H1 (cell line): ENCODE data around the gene TEDDM1. TPM values are rescaled to one million over a fixed set of nuclear protein-coding genes. Genes with fewer than 3 reads are reported as not detected.

Experiments used
- CTCF ChIA-PET: fragments of 300-600 bp; sonication (Branson Sonifier 250); formaldehyde crosslinking; loops from one replicate; lab custom pipeline; 2021; ENCODE audit not compliant: partially characterized antibody; lab: Charles Lee
- POLR2A ChIA-PET: fragments of 300-600 bp; sonication (Branson Sonifier 250); formaldehyde crosslinking; loops from one replicate; lab custom pipeline; 2021; ENCODE audit warnings: inconsistent platforms; ENCODE audit not compliant: partially characterized antibody; lab: Charles Lee
- DNase-seq, 2 experiments: peaks; one replicate each; pipeline versions ENCODE4 v3.0.0 to v3.0.0-alpha.2; 2010 to 2022; ENCODE audit warnings: low spot score in 2 of 2, low read depth in 1 of 2, mixed read lengths in 1 of 2
- FAIRE-seq: peaks from 2 replicates; lab custom pipeline; 2011; peaks lifted over from hg19 to GRCh38; lab: Jason Lieb, UNC
- H2AFZ ChIP-seq: 2 replicates; pipeline ENCODE4 v1.8.1; 2012; ENCODE audit warnings: low read length, inconsistent platforms
- H2AK5ac ChIP-seq: 2 replicates; pipeline ENCODE4 v1.6.1; 2013; ENCODE audit warnings: low read depth, low read length
- H2BK120ac ChIP-seq: replicated peaks from 2 replicates; pipeline ENCODE3; 2013; ENCODE audit warnings: low read depth, low read length, inconsistent platforms
- H2BK12ac ChIP-seq: 2 replicates; pipeline ENCODE4 v1.6.1; 2013; ENCODE audit warnings: low read depth, low read length
- H2BK15ac ChIP-seq: 2 replicates; pipeline ENCODE4 v1.6.1; 2013; ENCODE audit warnings: low read length
- H2BK20ac ChIP-seq: 2 replicates; pipeline ENCODE4 v1.6.1; 2013; ENCODE audit warnings: low read length
- H2BK5ac ChIP-seq: 2 replicates; pipeline ENCODE4 v1.6.1; 2013; ENCODE audit warnings: low read depth, low read length
- H3K14ac ChIP-seq: 2 replicates; pipeline ENCODE4 v1.6.1; 2013; ENCODE audit warnings: inconsistent platforms; ENCODE audit not compliant: insufficient read length
- H3K18ac ChIP-seq: 2 replicates; pipeline ENCODE4 v1.6.1; 2013; ENCODE audit warnings: low read length; ENCODE audit errors: extremely low read depth
- H3K23ac ChIP-seq: 2 replicates; pipeline ENCODE4 v1.6.1; 2013; ENCODE audit warnings: inconsistent platforms; ENCODE audit not compliant: insufficient read length
- H3K23me2 ChIP-seq: 2 replicates; pipeline ENCODE4 v1.6.1; 2013; ENCODE audit warnings: low read depth, low read length
- H3K27ac ChIP-seq: 2 replicates; pipeline ENCODE4 v1.6.1; 2011; ENCODE audit warnings: low read depth, low read length, inconsistent platforms
- H3K27me3 ChIP-seq, 4 experiments: replicated peaks in 1 of 4; 1 replicate in 1 of 4; 2 replicates in 3 of 4; pipeline versions ENCODE4 v1.6.1 to v1.8.1; 2011 to 2013; ENCODE audit warnings: low read length in 3 of 4, mild to moderate bottlenecking in 3 of 4, inconsistent platforms in 2 of 4, mixed read lengths in 2 of 4, moderate library complexity in 1 of 4; ENCODE audit not compliant: control insufficient read depth in 3 of 4, insufficient read depth in 3 of 4; ENCODE audit errors: extremely low read depth in 1 of 4
- H3K36me3 ChIP-seq, 4 experiments: 2 replicates each; pipeline versions ENCODE4 v1.6.1 to v1.8.1; 2011 to 2013; ENCODE audit warnings: mild to moderate bottlenecking in 4 of 4, low read length in 3 of 4, moderate library complexity in 2 of 4, control low read depth in 1 of 4, inconsistent platforms in 1 of 4; ENCODE audit not compliant: insufficient read depth in 4 of 4, control insufficient read depth in 2 of 4
- H3K4ac ChIP-seq: replicated peaks from 2 replicates; pipeline ENCODE3; 2013; ENCODE audit warnings: low read length, low read depth, mixed read lengths, inconsistent platforms; ENCODE audit not compliant: insufficient read length
- H3K4me1 ChIP-seq, 4 experiments: replicated peaks in 1 of 4; 1 replicate in 1 of 4; 2 replicates in 3 of 4; pipeline versions ENCODE4 v1.6.1 to v1.8.1; 2011 to 2013; ENCODE audit warnings: low read length in 3 of 4, inconsistent platforms in 2 of 4, mixed read lengths in 1 of 4; ENCODE audit not compliant: insufficient read depth in 4 of 4, control insufficient read depth in 3 of 4
- H3K4me2 ChIP-seq, 2 experiments: 2 replicates each; pipeline versions ENCODE4 v1.6.1 to v1.8.1; 2011 to 2013; ENCODE audit warnings: low read depth in 2 of 2, low read length in 2 of 2, control low read depth in 1 of 2, inconsistent platforms in 1 of 2, mild to moderate bottlenecking in 1 of 2; ENCODE audit not compliant: insufficient read depth in 1 of 2
- H3K4me3 ChIP-seq, 4 experiments: fragments of 200-600, 300-600 bp in 1 of 4; sonication (generic), shearing (Covaris generic), sonication (Bioruptor Twin) in 1 of 4; 2 replicates each; pipeline versions ENCODE4 v1.5.1 to v1.8.1; 2011 to 2016; ENCODE audit warnings: low read length in 4 of 4, low read depth in 3 of 4, control low read depth in 2 of 4, inconsistent platforms in 2 of 4, mild to moderate bottlenecking in 2 of 4, mixed read lengths in 1 of 4, moderate library complexity in 1 of 4; ENCODE audit not compliant: insufficient read depth in 2 of 4; ENCODE audit errors: extremely low read depth in 1 of 4
- H3K56ac ChIP-seq: replicated peaks from 2 replicates; pipeline ENCODE3; 2013; ENCODE audit warnings: low read depth, mild to moderate bottlenecking, mixed read lengths, low read length, inconsistent platforms; ENCODE audit not compliant: insufficient read length
- H3K79me1 ChIP-seq: 2 replicates; pipeline ENCODE4 v1.6.1; 2013; ENCODE audit warnings: low read depth, low read length, control low read depth
- H3K79me2 ChIP-seq, 2 experiments: 2 replicates each; pipeline versions ENCODE4 v1.6.1 to v1.8.1; 2012 to 2013; ENCODE audit warnings: low read length in 2 of 2, mild to moderate bottlenecking in 2 of 2, inconsistent platforms in 1 of 2; ENCODE audit not compliant: insufficient read depth in 2 of 2, control insufficient read depth in 1 of 2
- H3K9ac ChIP-seq, 4 experiments: replicated peaks in 1 of 4; 1 replicate in 1 of 4; 2 replicates in 3 of 4; pipeline versions ENCODE4 v1.6.1 to v1.8.1; 2011 to 2013; ENCODE audit warnings: low read depth in 3 of 4, low read length in 3 of 4, control low read depth in 2 of 4, mild to moderate bottlenecking in 2 of 4, moderate library complexity in 2 of 4, inconsistent platforms in 1 of 4; ENCODE audit errors: extremely low read depth in 1 of 4
- H3K9me3 ChIP-seq, 2 experiments: 2 replicates each; pipeline versions ENCODE4 v1.6.1 to v1.8.1; 2012 to 2013; ENCODE audit warnings: mild to moderate bottlenecking in 2 of 2, moderate library complexity in 2 of 2, control low read depth in 1 of 2, inconsistent platforms in 1 of 2, low read depth in 1 of 2, low read length in 1 of 2, mixed read lengths in 1 of 2; ENCODE audit not compliant: insufficient read depth in 2 of 2
- H4K20me1 ChIP-seq, 2 experiments: replicated peaks in 1 of 2; 2 replicates each; pipeline versions ENCODE3 to v1.8.1; 2011 to 2013; ENCODE audit warnings: inconsistent platforms in 2 of 2, low read length in 2 of 2, mild to moderate bottlenecking in 1 of 2; ENCODE audit not compliant: insufficient read depth in 2 of 2, control insufficient read depth in 1 of 2
- H4K5ac ChIP-seq: 2 replicates; pipeline ENCODE4 v1.6.1; 2013; ENCODE audit warnings: low read length, low read depth, mixed read lengths, inconsistent platforms; ENCODE audit not compliant: insufficient read length
- H4K8ac ChIP-seq: 2 replicates; pipeline ENCODE4 v1.8.0; 2013; ENCODE audit warnings: mild to moderate bottlenecking, moderate library complexity, low read length, inconsistent platforms; ENCODE audit not compliant: insufficient read depth; ENCODE audit errors: extremely low read depth
- H4K91ac ChIP-seq: replicated peaks from 2 replicates; pipeline ENCODE3; 2013; ENCODE audit warnings: low read length, mixed read lengths, inconsistent platforms; ENCODE audit not compliant: insufficient read length
- KDM1A ChIP-seq: fragments of 200-600, 300-600 bp; sonication (generic); IDR thresholded peaks from 2 replicates; pipeline ENCODE4 v1.7.1; 2016; ENCODE audit warnings: mild to moderate bottlenecking, low read length, borderline replicate concordance
- SIN3A ChIP-seq, 2 experiments: IDR thresholded peaks in 1 of 2; conservative IDR thresholded peaks in 1 of 2; 2 replicates each; pipeline ENCODE4 v1.6.1; 2011 to 2012; ENCODE audit warnings: low read length in 2 of 2, improper control_type of control experiment in 1 of 2, low read depth in 1 of 2, mild to moderate bottlenecking in 1 of 2
- SP1 ChIP-seq: IDR thresholded peaks from 2 replicates; pipeline ENCODE4 v1.6.1; 2011; ENCODE audit warnings: low read depth, low read length
- ZNF274 ChIP-seq: IDR thresholded peaks from 2 replicates; pipeline ENCODE4 v1.7.0; 2012; ENCODE audit warnings: low read length, borderline replicate concordance; ENCODE audit errors: extremely low read depth
- WGBS, 2 experiments: shearing (Covaris generic) in 1 of 2; methylation state at CpG; one replicate each; pipeline versions ENCODE4 v1.1.6 to v1.1.7; 2013 to 2015; ENCODE audit warnings: low lambda C conversion rate in 2 of 2, mixed read lengths in 2 of 2, inconsistent platforms in 1 of 2, low coverage in 1 of 2, missing lambda C conversion rate in 1 of 2; ENCODE audit not compliant: insufficient replicate concordance in 2 of 2, insufficient coverage in 1 of 2, insufficient read length in 1 of 2; ENCODE audit errors: extremely low coverage in 1 of 2, missing lambda C conversion rate in 1 of 2; 5-methylcytosine and 5-hydroxymethylcytosine counted together
- polyA plus RNA-seq, 7 experiments: library from polyadenylated mRNA; depleted of rRNA in 3 of 7; stranded (reverse) in 5 of 7; unstranded in 2 of 7; fragments of >200 nt in 5 of 7; fragments of 200-250 nt in 2 of 7; gene quantifications; 1 replicate in 5 of 7; 2 replicates in 1 of 7; 4 replicates in 1 of 7; pipeline versions ENCODE4 v1.2.1 to v1.2.3, GENCODE V29; 2011 to 2013; ENCODE audit warnings: missing spikeins in 2 of 7, mixed read lengths in 2 of 7
- total RNA-seq: library from RNA; stranded (reverse); fragmentation: NEBNext Ultra II Directional; extraction: Animal tissue kit (Norgen Biotek cat#: 25700); gene quantifications from 2 replicates; pipeline ENCODE4 v1.2.1, GENCODE V29; 2021

Gene TEDDM1
- total and polyA plus RNA-seq, 2 of the 8 experiments (the other 6 are each of a cell fraction or from before 2014, with no cell fraction given) = not detected

- H3K9ac ChIP-seq = no peak overlapping the region
- H3K4me2 ChIP-seq = no peak overlapping the region
- H4K8ac ChIP-seq = no peak overlapping the region
- no peak overlapping the region for H2BK120ac ChIP-seq
- no peaks in the 10 kb centered on the region for H3K27me3 ChIP-seq
- H3K18ac ChIP-seq = no peak overlapping the region
- H3K9me3 ChIP-seq = no peaks in the 10 kb centered on the region
- H3K27ac ChIP-seq = no peak overlapping the region
- no peak overlapping the region for H3K4me3 ChIP-seq
- TF ChIP-seq SP1 (no peak), ZNF274 (no peak), SIN3A (conservative IDR thresholded peaks at IDR 0.05 in 1 of 2, IDR thresholded peaks at IDR 0.05 in 1 of 2; ENCODE audit: low read depth in 1 of 2, low read length in 2 of 2) (no peak), KDM1A (peak; percentile 41; the same call in 1 of the 2 replicates)
- no peaks in the 10 kb centered on the region for H4K20me1 ChIP-seq
- H3K4me1 ChIP-seq = no peaks in the 10 kb centered on the region; a peak in 1 of 7 replicates
- H3K14ac ChIP-seq = no peak overlapping the region
- FAIRE-seq (no peak), DNase-seq (no peak)
- no peaks in the 10 kb centered on the region for H3K79me2 ChIP-seq
- no peak overlapping the region for H2BK5ac ChIP-seq
- no peak overlapping the region for H2AK5ac ChIP-seq
- no peak overlapping the region for H3K23ac ChIP-seq
- CTCF ChIA-PET = interaction anchor here (1.1 to 1.6 kb wide), 3 partner anchors 9 to 187 kb away, joined by 3 to 6 read pairs (median 3); no protein-coding TSS in a partner anchor
- H4K5ac ChIP-seq = no peak overlapping the region
- H2BK15ac ChIP-seq = no peak overlapping the region
- no peak overlapping the region for H3K4ac ChIP-seq
- no peaks in the 10 kb centered on the region for H3K79me1 ChIP-seq
- no peak overlapping the region for H2AFZ ChIP-seq
- no peaks in the 10 kb centered on the region for H3K23me2 ChIP-seq
- H3K56ac ChIP-seq = no peak overlapping the region
- H2BK20ac ChIP-seq = no peak overlapping the region
- no peak overlapping the region for H4K91ac ChIP-seq
- no peak overlapping the region for H2BK12ac ChIP-seq
- no peaks in the 10 kb centered on the region for H3K36me3 ChIP-seq
- POLR2A ChIA-PET = no interaction called here
- WGBS, 2 experiments = 88% methylated on average over 6 of the region's 6 CpGs; no CpG with 5 or more reads in 1 of the 2 experiments
Observed at GRCh38 chr1:182413969-182414368, 13.5 kb upstream of the TEDDM1 start.
